OCI-M1 (cell line): ENCODE data around the gene RDM1.

Experiments
- DNase-seq: peaks from one replicate; lab custom pipeline; 2025; lab: John Stamatoyannopoulos, UW

The RDM1 gene

DNA sequence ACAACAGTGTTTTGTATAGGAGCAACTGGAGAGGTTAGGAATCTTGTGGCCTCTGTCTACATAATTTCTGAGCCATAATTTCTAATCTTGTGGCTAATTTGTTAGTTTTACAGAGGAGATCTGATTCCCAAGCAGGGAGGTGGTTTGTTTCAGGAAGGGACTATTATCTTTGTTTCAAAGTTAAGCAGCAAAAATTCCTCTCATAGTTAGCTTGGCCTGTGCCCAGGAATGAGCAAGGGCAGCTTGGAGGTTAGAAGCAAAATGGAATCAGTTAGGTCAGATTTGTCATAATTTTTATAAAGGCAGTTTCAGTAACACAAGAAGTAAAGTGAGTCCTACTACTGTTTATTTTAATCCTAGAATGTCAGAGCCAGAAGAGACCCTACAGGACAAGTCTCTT, 2.0 kb upstream of the RDM1 start:
- no peak for DNase-seq

- no peak for DNase-seq
These were observed 1.3 kb upstream of the RDM1 start for GRCh38 chr17:35931794-35932425.

GRCh38 chr17:35927714-35928113, 2.9 kb downstream of the RDM1 start:
- DNase-seq = no peak

DNA sequence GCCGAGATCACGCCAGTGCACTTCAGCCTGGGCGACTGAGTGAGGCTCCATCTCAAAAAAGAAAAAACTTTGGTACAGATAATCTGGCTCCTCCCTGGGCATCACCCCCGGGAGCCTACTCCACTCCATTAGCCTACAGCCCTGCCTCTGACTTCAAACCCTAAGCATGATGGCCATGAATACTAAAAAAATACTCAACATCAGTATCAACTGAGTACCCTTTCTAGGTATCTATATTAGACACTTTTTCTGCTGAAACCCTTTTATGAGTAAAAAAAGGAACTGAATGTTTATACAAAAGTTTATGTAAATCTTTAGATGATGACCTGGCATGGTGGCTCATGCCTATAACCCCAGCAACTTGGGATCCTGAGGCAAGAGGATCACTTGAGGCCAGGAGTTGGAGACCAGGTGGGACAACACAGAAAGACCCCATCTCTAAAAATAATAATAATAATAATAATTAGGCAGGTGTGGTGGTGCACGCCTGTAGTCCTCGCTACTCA, 6.9 kb downstream of the RDM1 start:
- DNase-seq = no peak

DNA sequence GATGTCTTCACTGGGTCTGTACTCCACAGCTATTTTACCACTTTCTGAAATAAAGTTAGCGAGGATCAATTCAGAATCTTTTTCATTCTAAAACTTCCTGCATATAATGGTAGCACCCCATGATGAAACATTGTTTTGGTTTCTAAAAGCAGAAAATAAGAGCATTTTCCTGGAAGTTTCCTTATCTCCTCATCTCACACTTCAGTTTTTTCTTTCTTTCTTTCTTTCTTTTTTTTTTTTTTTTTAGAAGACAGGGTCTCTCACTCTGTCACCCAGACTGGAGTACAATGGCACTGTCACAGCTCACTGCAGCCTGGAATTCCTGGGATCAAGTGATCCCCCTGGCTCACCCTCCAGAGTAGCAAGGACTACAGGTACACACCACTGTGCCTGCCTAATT, 10.3 kb downstream of the RDM1 start:
- peak; percentile 64 for DNase-seq

GRCh38 chr17:35918665-35919064, 11.9 kb downstream of the RDM1 start:
- DNase-seq = no peak

DNA sequence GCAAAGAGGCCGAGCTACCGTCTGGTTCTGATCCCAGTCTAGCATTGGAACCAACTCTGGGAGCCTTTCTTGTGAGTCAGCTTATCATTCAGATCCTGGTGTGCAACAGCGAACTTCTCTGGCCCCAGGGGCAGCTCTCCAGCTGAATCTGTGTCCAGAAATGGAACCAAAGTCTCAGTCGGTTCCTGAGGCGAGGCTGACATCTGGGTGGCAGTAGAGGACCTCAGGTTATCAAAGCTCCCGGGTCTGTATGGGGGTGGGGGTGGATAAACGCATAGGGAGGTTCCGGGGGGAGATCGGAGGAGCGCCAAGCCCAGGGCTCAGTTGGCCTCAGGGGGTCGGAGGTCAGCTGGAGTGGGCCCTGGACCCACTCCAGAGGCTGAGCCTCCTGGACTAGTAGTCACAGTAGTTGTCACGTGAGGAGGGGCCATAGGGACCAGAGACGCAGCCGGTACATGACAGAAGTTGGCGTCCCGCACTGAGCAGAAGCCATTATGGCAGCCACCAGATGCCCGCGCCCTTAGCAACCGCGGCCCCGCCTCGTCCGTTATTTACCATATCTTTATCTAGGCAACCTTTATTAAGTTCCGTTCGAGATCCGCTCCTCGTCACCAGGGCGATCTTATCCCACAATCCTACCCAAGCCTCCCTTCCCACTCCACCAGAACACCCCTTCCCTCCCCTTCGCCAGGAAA, 12.9 kb downstream of the RDM1 start:
- no peak for DNase-seq

DNA sequence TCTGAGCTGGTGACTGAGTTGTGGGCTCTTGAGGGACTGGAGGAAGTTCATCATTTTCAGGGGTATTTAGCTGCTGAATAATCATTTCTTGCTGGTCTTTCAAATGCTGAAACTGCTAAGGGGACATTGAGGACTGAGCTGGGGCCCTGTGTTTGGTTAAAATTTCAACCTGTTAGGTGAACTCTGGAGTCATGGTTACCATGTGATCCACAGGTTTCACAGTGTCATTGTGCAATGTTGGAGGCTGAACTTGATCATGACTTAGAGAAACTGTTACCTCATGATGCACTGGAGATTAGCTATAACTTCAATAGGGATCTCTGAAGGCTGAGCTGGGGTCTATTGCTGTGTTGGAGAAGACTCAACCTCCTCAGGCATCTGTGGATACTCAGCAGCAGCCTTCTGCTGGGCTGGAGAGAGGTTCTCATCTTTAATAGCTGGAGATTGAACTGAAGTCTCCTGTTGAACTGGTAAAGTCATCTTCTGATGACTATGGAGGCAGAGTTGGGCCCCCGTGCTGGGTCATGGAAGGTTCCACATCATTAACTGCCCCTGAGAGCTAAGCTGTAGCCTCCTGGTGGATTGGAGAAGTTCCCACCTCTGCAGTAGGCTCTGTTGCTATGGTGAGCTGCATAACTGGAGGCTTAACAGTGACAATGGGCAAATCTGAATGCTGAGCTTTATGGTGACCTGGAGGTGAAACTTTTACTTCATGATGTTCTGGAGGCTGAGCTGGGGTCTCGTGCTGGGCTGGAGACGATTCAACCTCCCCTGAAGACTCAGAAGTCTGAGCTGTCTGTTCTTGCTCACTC, 15.2 kb downstream of the RDM1 start:
- DNase-seq = no peak

DNA sequence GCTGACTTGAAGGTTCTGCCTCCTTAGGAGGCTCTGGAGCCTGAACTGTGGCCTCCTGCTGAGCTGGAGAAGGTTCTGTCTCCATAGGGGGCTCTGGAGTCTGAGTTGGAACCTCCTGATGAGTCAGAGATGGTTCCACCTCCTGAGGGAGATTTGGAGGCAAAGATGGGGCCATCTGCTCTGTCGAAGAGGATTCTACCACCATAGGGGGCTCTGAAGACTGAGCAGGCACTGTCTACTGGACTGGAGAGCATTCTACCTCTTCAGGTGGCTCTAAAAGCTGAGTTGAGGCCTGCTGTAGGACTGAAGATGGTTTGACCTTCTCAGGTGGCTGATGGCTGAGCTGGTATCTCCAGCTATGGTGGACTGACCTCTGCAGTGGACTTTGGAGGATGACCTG, 16.2 kb downstream of the RDM1 start:
- no peak for DNase-seq

GRCh38 chr17:35913609-35914008, 17.0 kb downstream of the RDM1 start:
- no peak for DNase-seq

DNA sequence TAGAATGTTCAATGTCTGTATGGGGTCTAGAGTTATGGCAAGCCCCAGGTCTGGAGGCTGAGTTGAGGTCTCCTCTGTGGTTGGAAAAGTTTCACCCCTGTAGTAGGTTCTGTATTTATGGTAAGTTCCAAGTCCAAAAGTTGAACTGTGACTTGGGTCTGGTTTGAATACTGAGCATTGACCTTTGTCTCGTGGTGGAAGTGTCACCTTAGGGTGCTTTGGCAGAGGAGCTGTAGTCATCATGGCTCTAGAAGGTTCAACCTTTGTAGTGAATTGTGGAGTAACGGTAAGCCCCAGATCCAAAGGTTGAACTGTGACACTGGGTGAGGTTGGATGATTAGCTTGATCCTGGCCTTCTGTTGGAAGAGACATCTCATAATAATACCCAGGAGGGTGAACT, 17.6 kb downstream of the RDM1 start:
- no peak for DNase-seq

DNA sequence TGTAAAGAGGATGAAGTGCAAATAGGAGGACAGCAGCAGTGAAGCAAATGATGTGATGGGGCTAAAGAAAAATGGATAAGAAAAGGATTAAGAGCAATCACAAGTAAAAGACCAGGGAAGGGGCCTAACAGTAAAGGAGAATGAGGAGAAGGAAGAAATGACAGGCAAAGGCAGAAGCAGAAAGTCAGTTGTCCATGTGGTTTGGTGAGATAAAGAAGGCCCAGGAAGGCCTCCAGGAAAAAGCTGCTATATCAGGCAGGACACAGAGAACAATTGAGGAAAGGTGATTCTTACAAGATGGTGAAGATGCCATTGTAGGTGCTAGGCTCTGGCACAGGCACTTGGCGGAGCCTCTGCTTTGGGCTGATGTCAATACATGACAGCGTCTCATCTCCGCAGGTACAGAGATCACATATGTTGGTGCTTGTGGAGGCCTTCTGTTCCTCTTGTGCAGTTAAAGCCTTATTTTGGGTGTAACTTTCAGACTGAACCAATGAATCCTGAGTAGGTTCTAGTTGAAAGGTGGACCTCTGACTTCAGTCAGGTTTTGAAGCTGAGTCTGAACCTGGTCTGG, 18.1 kb downstream of the RDM1 start:
- peak; percentile 68 for DNase-seq

DNA sequence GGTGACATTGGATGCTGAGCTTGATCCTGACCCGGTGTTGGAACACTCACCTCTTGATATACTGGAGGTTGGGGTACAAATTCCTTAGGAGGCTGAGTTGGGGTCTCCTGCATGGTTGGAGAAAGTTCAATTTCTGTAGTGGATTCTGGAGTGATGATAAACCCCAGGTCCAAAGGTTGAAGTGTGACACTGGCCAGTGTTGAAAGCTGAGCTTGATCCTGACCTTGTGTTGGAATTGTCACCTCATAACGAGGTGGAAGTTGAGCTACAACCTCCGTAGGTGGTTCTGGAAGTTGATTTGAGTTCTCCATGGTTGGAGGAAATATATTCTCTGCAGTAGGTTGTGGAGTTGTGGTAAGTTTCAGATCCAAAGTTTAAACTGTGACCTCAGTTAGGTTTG, 21.2 kb downstream of the RDM1 start:
- no peak for DNase-seq

DNA sequence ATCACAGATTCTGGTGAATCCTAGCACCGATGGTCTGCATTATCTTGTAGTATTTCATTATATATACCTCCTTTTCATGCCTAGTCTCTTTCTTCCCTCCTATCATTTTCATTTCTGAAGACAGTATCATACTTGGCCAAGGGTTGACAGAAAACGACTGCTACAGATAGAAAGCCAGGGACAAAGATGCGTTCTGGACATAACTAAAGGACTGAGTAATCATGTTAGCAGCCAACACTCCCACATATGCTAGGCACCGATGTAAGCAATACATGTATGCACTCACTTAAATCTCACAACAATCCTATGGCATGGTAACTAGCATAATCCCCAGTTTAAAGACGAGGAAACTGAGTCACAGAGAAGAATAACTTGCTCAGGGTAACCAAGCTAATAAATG, 22.9 kb downstream of the RDM1 start:
- DNase-seq = no peak

GRCh38 chr17:35906926-35907637, 23.5 kb downstream of the RDM1 start:
- no peak for DNase-seq

DNA sequence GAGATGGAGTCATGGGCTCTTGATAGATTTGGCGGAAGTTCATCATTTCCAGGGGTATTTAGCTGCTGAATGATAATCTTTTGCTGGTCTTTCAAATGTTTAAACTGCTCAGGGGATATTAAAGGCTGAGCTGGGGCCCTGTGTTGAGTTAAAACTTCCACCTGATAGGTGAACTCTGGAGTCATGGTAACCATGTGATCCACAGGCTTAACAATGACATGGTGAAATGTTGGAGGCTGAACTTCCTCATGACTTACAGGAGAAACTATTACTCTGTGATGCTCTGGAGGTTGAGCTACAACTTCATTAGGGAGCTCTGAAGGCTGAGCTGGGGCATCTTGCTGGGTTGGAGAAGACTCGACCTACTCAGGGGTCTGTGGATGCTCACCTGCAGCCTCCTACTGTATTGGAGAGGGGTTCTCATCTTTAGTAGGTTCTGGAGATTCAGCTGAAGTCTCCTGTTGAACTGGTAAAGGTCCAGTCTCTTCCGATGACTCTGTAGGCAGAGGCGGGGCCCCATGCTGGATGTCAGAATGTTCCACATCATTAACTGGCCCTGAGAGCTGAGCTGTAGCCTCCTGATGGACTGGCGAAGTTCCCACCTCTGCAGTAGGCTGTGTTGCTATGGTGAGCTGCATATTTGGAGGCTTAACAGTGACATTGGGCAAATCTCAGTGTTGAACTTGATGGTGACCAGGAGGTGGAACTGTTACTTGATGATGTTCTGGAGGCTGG, 24.2 kb downstream of the RDM1 start:
- no peak for DNase-seq

DNA sequence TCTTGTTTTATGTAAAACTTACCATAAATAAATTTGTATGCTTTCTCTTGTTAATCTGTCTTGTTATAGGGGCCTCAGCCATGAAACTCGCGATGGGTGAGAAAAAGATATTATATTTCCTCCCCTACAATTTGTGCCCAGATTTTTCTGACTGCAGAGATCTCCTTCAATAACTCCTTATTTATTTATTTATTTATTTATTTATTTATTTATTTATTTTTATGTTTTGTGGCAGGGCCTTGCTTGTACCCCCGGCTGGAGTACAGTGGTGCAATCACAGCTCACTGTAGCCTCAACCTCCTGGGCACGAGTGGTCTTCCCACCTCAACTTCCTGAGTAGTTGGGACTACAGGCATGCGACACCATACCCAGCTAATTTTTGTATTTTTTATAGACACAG, 27.1 kb downstream of the RDM1 start:
- DNase-seq = no peak

DNA sequence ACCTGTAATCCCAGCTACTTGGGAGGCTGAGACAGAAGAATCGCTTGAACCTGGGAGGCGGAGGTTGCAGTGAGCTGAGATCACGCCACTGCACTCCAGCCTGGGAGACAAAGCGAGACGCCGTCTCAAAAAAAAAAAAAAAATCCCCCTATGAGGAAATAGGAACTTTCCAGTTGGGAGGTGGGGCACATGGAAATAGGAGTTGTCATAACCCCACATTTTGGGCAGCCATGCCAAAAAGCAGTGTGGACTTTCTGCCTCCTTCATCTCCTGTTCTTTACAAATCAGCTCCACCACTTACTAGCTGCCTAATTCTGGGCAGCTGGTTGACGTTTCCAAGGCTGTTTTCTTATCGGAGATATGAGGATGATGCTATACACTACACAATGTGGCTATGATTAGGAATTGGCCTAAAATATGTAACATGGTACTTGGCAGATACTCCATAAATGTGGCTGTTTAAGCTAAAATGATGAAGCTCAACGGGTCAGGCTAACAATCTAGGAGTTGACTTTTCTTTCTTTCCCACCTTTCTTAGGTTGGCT, 28.9 kb downstream of the RDM1 start:
- DNase-seq = no peak

DNA sequence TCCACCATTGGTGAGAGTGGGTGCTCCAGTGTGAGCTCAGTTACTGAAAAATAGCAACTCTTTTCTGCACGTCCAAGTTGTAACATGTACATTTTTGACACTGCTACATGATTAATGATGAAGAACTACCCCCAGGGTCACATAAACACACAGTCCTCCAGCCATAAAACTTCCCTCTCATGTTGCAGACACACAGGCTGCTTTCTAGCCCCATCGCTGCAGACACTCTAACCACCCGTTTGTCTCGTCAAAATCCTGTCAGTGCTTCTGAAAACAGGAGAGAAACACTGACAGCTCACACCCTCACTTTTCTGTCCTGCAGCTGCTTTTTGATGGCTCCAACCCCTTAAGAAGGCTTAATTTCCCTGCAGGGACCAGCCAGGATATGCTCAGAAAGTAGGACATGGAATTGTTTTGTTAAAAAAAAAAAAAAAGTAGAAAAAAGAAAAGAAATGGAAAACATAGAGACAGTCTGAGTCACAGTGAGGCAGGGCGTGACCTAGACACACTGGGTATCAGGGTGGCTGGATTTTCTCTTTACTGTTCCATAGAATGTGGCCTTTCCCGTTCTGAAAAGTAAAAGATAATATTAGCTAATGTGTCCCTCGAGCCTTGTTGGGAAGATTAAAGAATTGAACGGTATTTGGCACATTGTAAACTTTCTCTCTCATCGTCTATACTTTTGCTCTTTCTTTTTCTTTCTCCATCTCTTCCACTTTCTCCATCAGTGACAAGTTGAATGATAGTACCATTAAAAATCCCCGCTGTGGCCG, 29.7 kb downstream of the RDM1 start:
- DNase-seq = no peak

GRCh38 chr17:35900280-35900679, 30.3 kb downstream of the RDM1 start:
- no peak for DNase-seq
